NT2/D1 (cell line): ENCODE measurements around the gene PCSK7.

Experiments used
- DNase-seq: peaks from one replicate; pipeline ENCODE4 v3.0.0-alpha.2; 2011; ENCODE audit warnings: low read depth, low spot score
- H3K27me3 ChIP-seq: 2 replicates; pipeline ENCODE4 v1.6.0; 2011; ENCODE audit warnings: mild to moderate bottlenecking; ENCODE audit not compliant: insufficient read length, insufficient read depth
- H3K36me3 ChIP-seq: 2 replicates; pipeline ENCODE4 v1.6.1; 2011; ENCODE audit warnings: mild to moderate bottlenecking, low read length, mixed read lengths; ENCODE audit not compliant: insufficient read depth, insufficient read length
- H3K4me1 ChIP-seq: 2 replicates; pipeline ENCODE4 v1.5.1; 2011; ENCODE audit not compliant: insufficient read depth, insufficient read length
- H3K4me3 ChIP-seq: 2 replicates; pipeline ENCODE4 v1.5.1; 2011; ENCODE audit warnings: low read depth; ENCODE audit not compliant: insufficient read length
- H3K9ac ChIP-seq: 2 replicates; pipeline ENCODE4 v1.6.0; 2011; ENCODE audit warnings: low read depth; ENCODE audit not compliant: insufficient read length
- H3K9me3 ChIP-seq: 2 replicates; pipeline ENCODE4 v1.5.1; 2011; ENCODE audit warnings: mild to moderate bottlenecking, low read length; ENCODE audit not compliant: insufficient read depth
- SUZ12 ChIP-seq: IDR thresholded peaks from 2 replicates; pipeline ENCODE4 v1.6.1; 2011; ENCODE audit not compliant: insufficient read length, insufficient read depth; ENCODE audit errors: extremely low read depth
- YY1 ChIP-seq: IDR thresholded peaks from 2 replicates; pipeline ENCODE4 v1.6.1; 2011; ENCODE audit not compliant: insufficient read length, insufficient read depth
- ZNF274 ChIP-seq: IDR thresholded peaks from 2 replicates; pipeline ENCODE4 v1.6.1; 2011; ENCODE audit warnings: mild to moderate bottlenecking, low read depth, low read length

The PCSK7 gene

GRCh38 chr11:117192401-117192875 lies 39.4 kb downstream of the PCSK7 start:
- DNase-seq = no peak
- Histone ChIP-seq H3K36me3 (peaks cover 83% of the 10 kb centered on the region), H3K27me3 (no peaks in the 10 kb centered on the region), H3K9me3 (no peaks in the 10 kb centered on the region), H3K4me3 (no peak overlapping the region), H3K4me1 (no peaks in the 10 kb centered on the region), H3K9ac (no peak overlapping the region)
- TF ChIP-seq YY1 (no peak), ZNF274 (no peak), SUZ12 (no peak)

GRCh38 chr11:117191680-117192400 lies 40.0 kb downstream of the PCSK7 start:
- TF ChIP-seq SUZ12 = no peak
- TF ChIP-seq ZNF274 = no peak
- no peak for TF ChIP-seq YY1
- Histone ChIP-seq H3K27me3 (no peaks in the 10 kb centered on the region), H3K9me3 (no peaks in the 10 kb centered on the region), H3K36me3 (peaks cover 83% of the 10 kb centered on the region), H3K4me1 (no peaks in the 10 kb centered on the region), H3K9ac (no peak overlapping the region), H3K4me3 (no peak overlapping the region)
- no peak for DNase-seq

GRCh38 chr11:117189941-117190544 lies 41.8 kb downstream of the PCSK7 start:
- Histone ChIP-seq H3K27me3 (no peaks in the 10 kb centered on the region), H3K4me3 (no peak overlapping the region), H3K9me3 (no peaks in the 10 kb centered on the region), H3K4me1 (no peaks in the 10 kb centered on the region), H3K36me3 (peaks cover 75% of the 10 kb centered on the region), H3K9ac (no peak overlapping the region)
- no peak for TF ChIP-seq SUZ12
- TF ChIP-seq YY1 = no peak
- no peak for TF ChIP-seq ZNF274
- no peak for DNase-seq

- peaks cover 73% of the 10 kb centered on the region for H3K36me3 ChIP-seq
- H3K4me3 ChIP-seq = no peak overlapping the region
- no peaks in the 10 kb centered on the region for H3K27me3 ChIP-seq
- DNase-seq = no peak
- H3K4me1 ChIP-seq = no peaks in the 10 kb centered on the region
- TF ChIP-seq YY1 (no peak), ZNF274 (no peak), SUZ12 (no peak)
- no peaks in the 10 kb centered on the region for H3K9me3 ChIP-seq
- no peak overlapping the region for H3K9ac ChIP-seq
Measured at GRCh38 chr11:117189191-117189940, 42.5 kb downstream of the PCSK7 start.

DNA sequence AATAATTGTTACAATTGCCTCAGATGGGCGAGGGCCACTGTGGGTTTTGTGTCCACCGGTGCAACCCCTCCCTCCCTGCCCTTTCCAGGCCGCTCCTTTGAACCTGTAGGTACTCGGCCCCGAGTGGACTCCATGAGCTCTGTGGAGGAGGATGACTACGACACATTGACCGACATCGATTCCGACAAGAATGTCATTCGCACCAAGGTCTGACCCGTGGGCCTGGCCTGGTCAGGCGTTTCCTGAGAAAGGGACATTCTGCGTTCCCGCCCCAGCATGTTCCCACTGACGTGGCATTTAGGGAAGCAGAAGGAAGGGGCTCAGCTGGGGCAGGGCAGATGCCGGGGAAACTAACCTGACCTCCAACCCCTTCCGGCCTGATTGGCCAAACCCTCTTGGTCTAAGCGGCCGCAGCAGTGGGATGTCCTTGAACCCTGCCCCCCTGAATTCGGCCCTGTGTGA lies 43.2 kb downstream of the PCSK7 start:
- Histone ChIP-seq H3K9ac (no peak overlapping the region), H3K36me3 (peaks cover 74% of the 10 kb centered on the region), H3K4me3 (no peak overlapping the region), H3K4me1 (no peaks in the 10 kb centered on the region), H3K9me3 (no peaks in the 10 kb centered on the region), H3K27me3 (no peaks in the 10 kb centered on the region)
- TF ChIP-seq YY1 (no peak), SUZ12 (no peak), ZNF274 (no peak)
- DNase-seq = no peak

DNA sequence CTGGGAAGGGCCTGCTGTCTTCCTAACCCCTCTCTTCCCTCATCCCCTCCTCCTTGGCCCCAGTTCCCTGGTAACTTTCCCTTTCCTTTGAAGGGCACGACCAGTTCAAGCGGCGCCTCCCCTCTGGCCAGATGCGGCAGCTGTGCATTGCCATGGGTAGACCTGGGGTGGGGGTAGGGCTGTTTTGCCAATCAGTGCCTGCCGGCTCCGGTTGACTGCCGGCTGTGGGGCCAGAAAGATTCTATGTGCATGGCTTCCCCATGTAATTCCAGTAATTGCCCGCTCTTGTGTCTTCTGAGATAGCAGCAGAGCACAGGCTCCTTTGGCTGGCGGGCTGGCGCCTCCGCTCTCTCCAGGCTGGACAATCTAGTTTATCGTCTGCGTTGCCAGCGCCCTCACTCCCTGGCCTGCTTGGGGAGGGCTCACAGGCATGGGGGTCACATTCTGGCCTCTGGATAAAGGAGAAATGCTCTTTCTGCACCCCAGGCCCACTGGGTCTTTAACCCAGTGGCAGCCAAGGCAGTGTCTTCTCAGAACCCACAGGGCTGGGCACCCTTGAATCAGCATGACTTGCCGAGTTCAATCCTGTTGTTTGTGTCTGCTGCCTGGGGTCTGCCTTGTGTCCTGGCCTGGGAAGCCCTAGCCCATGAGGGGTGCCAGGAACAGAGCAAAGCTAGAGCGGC lies 43.9 kb downstream of the PCSK7 start:
- H3K9me3 ChIP-seq = no peaks in the 10 kb centered on the region
- no peaks in the 10 kb centered on the region for H3K27me3 ChIP-seq
- DNase-seq = no peak
- H3K9ac ChIP-seq = no peak overlapping the region
- TF ChIP-seq ZNF274 (no peak), YY1 (no peak), SUZ12 (no peak)
- H3K36me3 ChIP-seq = peaks cover 72% of the 10 kb centered on the region
- H3K4me3 ChIP-seq = no peak overlapping the region
- no peaks in the 10 kb centered on the region for H3K4me1 ChIP-seq
